Measurements from ENCODE around the gene PARD3B. TPM values are rescaled to one million over a fixed set of nuclear protein-coding genes. Genes with fewer than 3 reads are reported as not detected.

Gene PARD3B
- total and polyA plus RNA-seq, 2 of the 13 experiments (the other 11 are each of a cell fraction or from before 2014, with no cell fraction given), result 0.71 to 2.3 TPM

DNA sequence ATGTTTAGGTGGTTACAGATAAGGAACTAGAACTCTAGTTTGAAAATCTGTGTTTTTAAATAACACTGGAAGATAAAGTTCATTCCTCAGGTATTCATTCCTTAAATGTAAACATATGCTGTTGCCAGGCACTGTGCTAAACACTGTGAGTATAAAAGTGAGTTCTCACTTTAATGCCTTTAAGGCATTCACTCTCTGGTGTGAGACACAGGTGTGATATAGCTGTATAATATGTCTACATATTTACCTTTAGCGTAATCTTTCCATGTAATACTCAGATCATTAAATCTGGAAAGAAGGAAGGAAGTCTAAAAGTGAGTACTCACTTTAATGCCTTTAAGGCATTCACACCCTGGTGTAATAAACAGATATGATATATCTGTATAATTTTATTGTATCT is 472.6 kb downstream of the PARD3B start (continued):
- TF ChIP-seq ZNF205 (CRISPR knock-in tag; IDR thresholded peaks at IDR 0.05), result no peak
- no peak for TF ChIP-seq SYNCRIP (IDR thresholded peaks at IDR 0.05; ENCODE audit: insufficient read depth, low read depth, low read length)
- no peak for TF ChIP-seq ZNF501 (CRISPR knock-in tag; IDR thresholded peaks at IDR 0.05)

- WGBS (ENCODE audit: low lambda C conversion rate), result 10% methylated on average over 3 of the region's 3 CpGs
- no peak overlapping the region for H3K4me2 ChIP-seq (ENCODE audit: low read depth, low read length)
- ChIA-PET POLR2A (no interaction called here), CTCF (ENCODE audit: low intra/inter-chr PET ratio, low total read pairs) (no interaction called here)
- H3K79me2 ChIP-seq (ENCODE audit: insufficient read depth, low read length), result no peaks in the 10 kb centered on the region
- H3K9me3 ChIP-seq (ENCODE audit: low read length), result peaks cover 33% of the 10 kb centered on the region
- H3K27ac ChIP-seq (ENCODE audit: extremely low read length, insufficient read depth, low read length), result no peak overlapping the region
- DNase-seq (ENCODE audit: low spot score), result peak; percentile 13
- peak; percentile 52; the same call in 1 of the 3 replicates for ATAC-seq
- H3K36me3 ChIP-seq (replicated peaks in 1 of 2; ENCODE audit: control insufficient read depth in 1 of 2, insufficient read depth in 2 of 2, low read length in 2 of 2), result no peaks in the 10 kb centered on the region
- no peak overlapping the region for H3K9ac ChIP-seq (ENCODE audit: insufficient read depth, low read depth, low read length)
- FAIRE-seq, result no peak
- TF ChIP-seq, protein P1, sequence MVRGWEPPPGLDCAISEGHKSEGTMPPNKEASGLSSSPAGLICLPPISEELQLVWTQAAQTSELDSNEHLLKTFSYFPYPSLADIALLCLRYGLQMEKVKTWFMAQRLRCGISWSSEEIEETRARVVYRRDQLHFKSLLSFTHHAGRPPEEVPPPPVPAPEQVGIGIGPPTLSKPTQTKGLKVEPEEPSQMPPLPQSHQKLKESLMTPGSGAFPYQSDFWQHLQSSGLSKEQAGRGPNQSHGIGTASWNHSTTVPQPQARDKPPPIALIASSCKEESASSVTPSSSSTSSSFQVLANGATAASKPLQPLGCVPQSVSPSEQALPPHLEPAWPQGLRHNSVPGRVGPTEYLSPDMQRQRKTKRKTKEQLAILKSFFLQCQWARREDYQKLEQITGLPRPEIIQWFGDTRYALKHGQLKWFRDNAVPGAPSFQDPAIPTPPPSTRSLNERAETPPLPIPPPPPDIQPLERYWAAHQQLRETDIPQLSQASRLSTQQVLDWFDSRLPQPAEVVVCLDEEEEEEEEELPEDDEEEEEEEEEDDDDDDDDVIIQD (CRISPR knock-in tag; IDR thresholded peaks at IDR 0.05; ENCODE audit: low read depth), result peak; percentile 9; the same call in 1 of the 2 replicates
- no peak for TF ChIP-seq FOXC1 (CRISPR knock-in tag; IDR thresholded peaks at IDR 0.05; ENCODE audit: borderline replicate concordance)
- in situ Hi-C loops (cut with HindIII; ENCODE audit: extremely low pct_ligation_motif_present, low pct_unique_long_range_greater_than_20kb), result no loop called here
- peaks cover 21% of the 10 kb centered on the region for H3K4me1 ChIP-seq (ENCODE audit: insufficient read depth, low read length)
- intact Hi-C loops (cut with micrococcal nuclease; ENCODE audit: unreplicated experiment), result no loop called here
- no peaks in the 10 kb centered on the region for H4K20me1 ChIP-seq (ENCODE audit: insufficient read depth, low read length)
- no peak overlapping the region for H2AFZ ChIP-seq (ENCODE audit: low read length)
- H3K4me3 ChIP-seq (replicated peaks in 1 of 3; ENCODE audit: insufficient read depth in 1 of 3, low read depth in 2 of 3, low read length in 3 of 3), result no peak overlapping the region
- H3K27me3 ChIP-seq (ENCODE audit: control insufficient read depth in 1 of 2, insufficient read depth in 2 of 2, low read length in 2 of 2), result no peaks in the 10 kb centered on the region
- BruUV-seq (replicated peaks), result no TSS peak
Observed at GRCh38 chr2:205020673-205021072, 475.4 kb downstream of the PARD3B start.

GRCh38 chr2:205022841-205023240 is 477.6 kb downstream of the PARD3B start:
- Histone ChIP-seq H2AFZ (ENCODE audit: low read length) (no peak overlapping the region), H3K4me3 (replicated peaks in 1 of 3; ENCODE audit: insufficient read depth in 1 of 3, low read depth in 2 of 3, low read length in 3 of 3) (no peak overlapping the region), H3K9ac (ENCODE audit: insufficient read depth, low read depth, low read length) (no peak overlapping the region), H3K27me3 (ENCODE audit: control insufficient read depth in 1 of 2, insufficient read depth in 2 of 2, low read length in 2 of 2) (no peaks in the 10 kb centered on the region), H3K4me2 (ENCODE audit: low read depth, low read length) (no peak overlapping the region), H3K36me3 (replicated peaks in 1 of 2; ENCODE audit: control insufficient read depth in 1 of 2, insufficient read depth in 2 of 2, low read length in 2 of 2) (no peaks in the 10 kb centered on the region), H3K27ac (ENCODE audit: extremely low read length, insufficient read depth, low read length) (no peak overlapping the region), H4K20me1 (ENCODE audit: insufficient read depth, low read length) (no peaks in the 10 kb centered on the region), H3K4me1 (ENCODE audit: insufficient read depth, low read length) (peaks cover 11% of the 10 kb centered on the region), H3K9me3 (ENCODE audit: low read length) (peaks cover 23% of the 10 kb centered on the region), H3K79me2 (ENCODE audit: insufficient read depth, low read length) (no peaks in the 10 kb centered on the region)
- FAIRE-seq (no peak), DNase-seq (ENCODE audit: low spot score) (no peak), ATAC-seq (no peak)
- in situ Hi-C loops (cut with HindIII; ENCODE audit: extremely low pct_ligation_motif_present, low pct_unique_long_range_greater_than_20kb) (no loop called here), intact Hi-C loops (cut with micrococcal nuclease; ENCODE audit: unreplicated experiment) (no loop called here)
- no peak for TF ChIP-seq ZNF335 (CRISPR knock-in tag; IDR thresholded peaks at IDR 0.05)
- BruUV-seq (replicated peaks), result no TSS peak
- CTCF ChIA-PET (ENCODE audit: low intra/inter-chr PET ratio, low total read pairs), result no interaction called here
- WGBS (ENCODE audit: low lambda C conversion rate), result 85% methylated on average over 5 of the region's 5 CpGs
- POLR2A ChIA-PET, result no interaction called here

Data from HepG2 (cell line).